GM23248 (cell line): ENCODE results near the gene KCTD17.

Experiments used
- EZH2 ChIP-seq: fragments of 200-600 bp; sonication (generic); IDR thresholded peaks from 2 replicates; pipeline ENCODE4 v1.6.1; 2018; ENCODE audit warnings: antibody characterized with exemption, mild to moderate bottlenecking; ENCODE audit not compliant: insufficient read depth, poor library complexity, severe bottlenecking
- EZH2phosphoT487 ChIP-seq: fragments of 200-600 bp; sonication (generic); IDR thresholded peaks from 2 replicates; pipeline ENCODE4 v1.6.1; 2018; ENCODE audit warnings: antibody characterized with exemption, moderate library complexity, mild to moderate bottlenecking, low read depth; ENCODE audit not compliant: insufficient read depth

GRCh38 chr22:37079668-37080171 lies 28.2 kb downstream of the KCTD17 start:
- TF ChIP-seq EZH2phosphoT487 (no peak), EZH2 (no peak)
